Testis (tissue), 2 donors: ENCODE results near the gene CTXND1.

Experiments used
- POLR2A ChIP-seq: fragments of 450-650 bp; IDR thresholded peaks from one replicate; pipeline ENCODE4 v1.6.1; 2017; ENCODE audit warnings: antibody characterized with exemption, mild to moderate bottlenecking, moderate library complexity
- TF ChIP-seq, protein P1 (sequence below), 3 experiments: fragments of 450-650 bp in 2 of 3; fragments of 200-600 bp in 1 of 3; sonication (generic) in 1 of 3; IDR thresholded peaks; one replicate each; pipeline ENCODE4 v1.5.1; 2016 to 2019; ENCODE audit warnings: antibody characterized with exemption in 3 of 3, mild to moderate bottlenecking in 2 of 3, moderate library complexity in 1 of 3

DNA sequence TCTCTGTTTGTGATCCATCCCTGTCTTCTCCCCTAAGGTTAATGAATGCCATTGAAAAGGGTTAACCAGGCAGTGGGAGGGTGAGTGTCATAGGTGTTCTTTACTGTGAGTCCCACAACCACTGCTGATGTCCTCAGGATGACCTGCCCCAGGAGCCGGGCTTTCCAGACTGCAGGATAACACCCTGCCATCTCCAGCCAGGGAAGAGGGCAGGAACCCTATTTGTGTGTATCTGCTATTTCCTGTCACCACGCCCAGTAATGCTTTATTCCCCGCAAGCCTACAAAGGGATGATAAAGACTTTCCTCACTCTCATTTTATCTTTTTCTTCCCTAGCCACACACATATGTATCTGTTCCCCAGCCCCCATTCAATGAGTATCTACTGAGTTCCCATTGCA, 15.6 kb upstream of the CTXND1 start:
- no peak for TF ChIP-seq POLR2A
- TF ChIP-seq, protein P1, sequence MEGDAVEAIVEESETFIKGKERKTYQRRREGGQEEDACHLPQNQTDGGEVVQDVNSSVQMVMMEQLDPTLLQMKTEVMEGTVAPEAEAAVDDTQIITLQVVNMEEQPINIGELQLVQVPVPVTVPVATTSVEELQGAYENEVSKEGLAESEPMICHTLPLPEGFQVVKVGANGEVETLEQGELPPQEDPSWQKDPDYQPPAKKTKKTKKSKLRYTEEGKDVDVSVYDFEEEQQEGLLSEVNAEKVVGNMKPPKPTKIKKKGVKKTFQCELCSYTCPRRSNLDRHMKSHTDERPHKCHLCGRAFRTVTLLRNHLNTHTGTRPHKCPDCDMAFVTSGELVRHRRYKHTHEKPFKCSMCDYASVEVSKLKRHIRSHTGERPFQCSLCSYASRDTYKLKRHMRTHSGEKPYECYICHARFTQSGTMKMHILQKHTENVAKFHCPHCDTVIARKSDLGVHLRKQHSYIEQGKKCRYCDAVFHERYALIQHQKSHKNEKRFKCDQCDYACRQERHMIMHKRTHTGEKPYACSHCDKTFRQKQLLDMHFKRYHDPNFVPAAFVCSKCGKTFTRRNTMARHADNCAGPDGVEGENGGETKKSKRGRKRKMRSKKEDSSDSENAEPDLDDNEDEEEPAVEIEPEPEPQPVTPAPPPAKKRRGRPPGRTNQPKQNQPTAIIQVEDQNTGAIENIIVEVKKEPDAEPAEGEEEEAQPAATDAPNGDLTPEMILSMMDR (IDR thresholded peaks at IDR 0.05) = no peak
